Fibroblast of skin of left quadriceps (primary cell): ENCODE data around the gene KDM3B.
A peak's percentile ranks its signal among the peaks of the same experiment; 100 is the strongest.

Source experiments
- DNase-seq, 2 experiments: peaks; one replicate each; pipeline ENCODE4 v3.0.0-alpha.2; 2013; ENCODE audit warnings: low read depth in 2 of 2

The KDM3B gene

GRCh38 chr5:138346889-138347288 lies 5.6 kb upstream of the KDM3B start:
- no peak for DNase-seq

GRCh38 chr5:138349852-138350562 lies 2.5 kb upstream of the KDM3B start:
- DNase-seq = no peak

GRCh38 chr5:138350563-138350890 lies 2.0 kb upstream of the KDM3B start:
- no peak for DNase-seq

- DNase-seq = peak in 1 of 2 experiments; percentile 32
These were observed 1.4 kb upstream of the KDM3B start for GRCh38 chr5:138351056-138351455.

- no peak for DNase-seq
These were observed 968 bp upstream of the KDM3B start for GRCh38 chr5:138351517-138351916.

- no peak for DNase-seq
These were observed 456 bp downstream of the KDM3B start for GRCh38 chr5:138352722-138353559.

- DNase-seq = no peak
These were observed 1.1 kb downstream of the KDM3B start for GRCh38 chr5:138353560-138354080.

- DNase-seq = no peak
These were observed 1.9 kb downstream of the KDM3B start for GRCh38 chr5:138354387-138354786.

GRCh38 chr5:138354926-138355378 lies 2.5 kb downstream of the KDM3B start:
- peak; percentile 58 to 60 for DNase-seq

- no peak for DNase-seq
These were observed 7.1 kb downstream of the KDM3B start for GRCh38 chr5:138359621-138360020.

- no peak for DNase-seq
These were observed 8.5 kb downstream of the KDM3B start for GRCh38 chr5:138360941-138361452.

- DNase-seq = no peak
These were observed 12.1 kb downstream of the KDM3B start for GRCh38 chr5:138364576-138364975.

- no peak for DNase-seq
These were observed 14.3 kb downstream of the KDM3B start for GRCh38 chr5:138366632-138367382.

- DNase-seq = no peak
These were observed 16.8 kb downstream of the KDM3B start for GRCh38 chr5:138369261-138369660.

GRCh38 chr5:138369706-138370105 lies 17.2 kb downstream of the KDM3B start:
- no peak for DNase-seq

- no peak for DNase-seq
These were observed 18.1 kb downstream of the KDM3B start for GRCh38 chr5:138370537-138370936.

- no peak for DNase-seq
These were observed 19.0 kb downstream of the KDM3B start for GRCh38 chr5:138371454-138371853.

- DNase-seq = no peak
These were observed 19.7 kb downstream of the KDM3B start for GRCh38 chr5:138372225-138372624.

- DNase-seq = no peak
These were observed 20.2 kb downstream of the KDM3B start for GRCh38 chr5:138372653-138373052.

GRCh38 chr5:138382347-138382746 lies 29.9 kb downstream of the KDM3B start:
- no peak for DNase-seq

GRCh38 chr5:138385660-138386059 lies 33.2 kb downstream of the KDM3B start:
- no peak for DNase-seq

GRCh38 chr5:138386290-138386689 lies 33.8 kb downstream of the KDM3B start:
- no peak for DNase-seq
